ENCODE results near the gene PLCH2. TPM values are rescaled to one million over a fixed set of nuclear protein-coding genes. Genes with fewer than 3 reads are reported as not detected.

Gene PLCH2
- total and polyA plus RNA-seq, 10 of the 15 experiments (the other 5 are each of a cell fraction or from before 2014, with no cell fraction given) = 0.03 to 0.73 (median 0.24) TPM; not detected in 3

DNA sequence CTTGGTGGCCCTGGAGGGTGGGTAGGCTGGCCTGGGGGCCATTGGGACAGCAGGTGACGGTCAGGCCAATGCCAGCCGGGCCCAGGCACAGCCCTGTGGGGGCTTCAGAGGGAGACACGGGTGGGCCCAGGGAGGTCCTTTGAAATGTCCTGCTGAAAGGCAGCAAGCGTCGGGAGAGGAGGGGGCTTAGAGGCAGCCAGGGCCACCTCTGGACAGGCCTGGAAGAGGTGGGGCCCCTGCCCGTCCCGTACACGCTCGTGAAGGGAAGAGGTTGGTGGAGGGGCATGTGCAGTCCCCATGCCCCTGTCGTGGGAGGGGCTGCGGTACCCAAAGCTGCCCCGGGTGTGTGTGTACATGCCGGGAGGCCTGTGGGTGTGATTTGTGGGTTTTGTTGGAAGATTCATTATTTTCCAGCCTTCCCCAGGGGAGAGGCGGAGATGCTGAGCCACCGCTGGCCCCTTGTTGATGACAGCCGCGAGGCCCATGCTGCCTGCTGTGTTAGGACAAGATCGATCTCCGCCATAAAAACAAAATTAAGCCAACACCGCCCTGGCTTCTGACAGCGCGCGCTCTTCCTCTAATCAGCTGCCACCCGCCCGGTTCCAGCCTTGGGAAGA lies 3.4 kb upstream of the PLCH2 start:
- Histone ChIP-seq H3K79me2 (ENCODE audit: control insufficient read depth, insufficient read depth, low read length) (no peaks in the 10 kb centered on the region), H3K27ac (ENCODE audit: control insufficient read depth, insufficient read depth) (no peak overlapping the region), H2AFZ (ENCODE audit: control insufficient read depth, low read depth, low read length) (no peak overlapping the region), H4K20me1 (ENCODE audit: control insufficient read depth, insufficient read depth) (no peaks in the 10 kb centered on the region), H3K9me3 (replicated peaks; ENCODE audit: control insufficient read depth, insufficient read depth, low read length) (no peaks in the 10 kb centered on the region), H3K4me3 (no peak overlapping the region), H3K4me2 (ENCODE audit: control insufficient read depth, insufficient read depth) (no peak overlapping the region), H3K36me3 (ENCODE audit: control insufficient read depth in 2 of 2, insufficient read depth in 2 of 2, low read length in 1 of 2) (no peaks in the 10 kb centered on the region), H3K9ac (ENCODE audit: control insufficient read depth, insufficient read depth, low read length) (no peak overlapping the region), H3K27me3 (replicated peaks in 1 of 2; ENCODE audit: control insufficient read depth in 2 of 2, insufficient read depth in 2 of 2, low read length in 1 of 2) (no peaks in the 10 kb centered on the region), H3K4me1 (ENCODE audit: control insufficient read depth, insufficient read depth, low read length) (no peaks in the 10 kb centered on the region)
- ATAC-seq (no peak), FAIRE-seq (no peak), DNase-seq (ENCODE audit: low read depth, low spot score) (no peak)
- SMC1A ChIA-PET (ENCODE audit: uncharacterized antibody, unreplicated experiment) = no interaction called here
- RAD21 ChIA-PET (ENCODE audit: unreplicated experiment) = no interaction called here
- no peak for TF ChIP-seq RFX5 (IDR thresholded peaks at IDR 0.05; ENCODE audit: low read depth, low read length)
- no peak for TF ChIP-seq ASH2L (IDR thresholded peaks at IDR 0.05; ENCODE audit: borderline replicate concordance, low read depth)
- TF ChIP-seq NFYB (IDR thresholded peaks at IDR 0.05; ENCODE audit: insufficient read depth, low read depth, low read length) = no peak
- TF ChIP-seq WRNIP1 (IDR thresholded peaks at IDR 0.05; ENCODE audit: borderline replicate concordance, low read depth, low read length) = no peak
- TF ChIP-seq, protein P1, sequence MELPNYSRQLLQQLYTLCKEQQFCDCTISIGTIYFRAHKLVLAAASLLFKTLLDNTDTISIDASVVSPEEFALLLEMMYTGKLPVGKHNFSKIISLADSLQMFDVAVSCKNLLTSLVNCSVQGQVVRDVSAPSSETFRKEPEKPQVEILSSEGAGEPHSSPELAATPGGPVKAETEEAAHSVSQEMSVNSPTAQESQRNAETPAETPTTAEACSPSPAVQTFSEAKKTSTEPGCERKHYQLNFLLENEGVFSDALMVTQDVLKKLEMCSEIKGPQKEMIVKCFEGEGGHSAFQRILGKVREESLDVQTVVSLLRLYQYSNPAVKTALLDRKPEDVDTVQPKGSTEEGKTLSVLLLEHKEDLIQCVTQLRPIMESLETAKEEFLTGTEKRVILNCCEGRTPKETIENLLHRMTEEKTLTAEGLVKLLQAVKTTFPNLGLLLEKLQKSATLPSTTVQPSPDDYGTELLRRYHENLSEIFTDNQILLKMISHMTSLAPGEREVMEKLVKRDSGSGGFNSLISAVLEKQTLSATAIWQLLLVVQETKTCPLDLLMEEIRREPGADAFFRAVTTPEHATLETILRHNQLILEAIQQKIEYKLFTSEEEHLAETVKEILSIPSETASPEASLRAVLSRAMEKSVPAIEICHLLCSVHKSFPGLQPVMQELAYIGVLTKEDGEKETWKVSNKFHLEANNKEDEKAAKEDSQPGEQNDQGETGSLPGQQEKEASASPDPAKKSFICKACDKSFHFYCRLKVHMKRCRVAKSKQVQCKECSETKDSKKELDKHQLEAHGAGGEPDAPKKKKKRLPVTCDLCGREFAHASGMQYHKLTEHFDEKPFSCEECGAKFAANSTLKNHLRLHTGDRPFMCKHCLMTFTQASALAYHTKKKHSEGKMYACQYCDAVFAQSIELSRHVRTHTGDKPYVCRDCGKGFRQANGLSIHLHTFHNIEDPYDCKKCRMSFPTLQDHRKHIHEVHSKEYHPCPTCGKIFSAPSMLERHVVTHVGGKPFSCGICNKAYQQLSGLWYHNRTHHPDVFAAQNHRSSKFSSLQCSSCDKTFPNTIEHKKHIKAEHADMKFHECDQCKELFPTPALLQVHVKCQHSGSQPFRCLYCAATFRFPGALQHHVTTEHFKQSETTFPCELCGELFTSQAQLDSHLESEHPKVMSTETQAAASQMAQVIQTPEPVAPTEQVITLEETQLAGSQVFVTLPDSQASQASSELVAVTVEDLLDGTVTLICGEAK (IDR thresholded peaks at IDR 0.05; ENCODE audit: borderline replicate concordance) = no peak
- no peak for TF ChIP-seq KAT2A (conservative IDR thresholded peaks at IDR 0.05; ENCODE audit: control insufficient read depth, low read depth, low read length)
- TF ChIP-seq, protein P2, sequence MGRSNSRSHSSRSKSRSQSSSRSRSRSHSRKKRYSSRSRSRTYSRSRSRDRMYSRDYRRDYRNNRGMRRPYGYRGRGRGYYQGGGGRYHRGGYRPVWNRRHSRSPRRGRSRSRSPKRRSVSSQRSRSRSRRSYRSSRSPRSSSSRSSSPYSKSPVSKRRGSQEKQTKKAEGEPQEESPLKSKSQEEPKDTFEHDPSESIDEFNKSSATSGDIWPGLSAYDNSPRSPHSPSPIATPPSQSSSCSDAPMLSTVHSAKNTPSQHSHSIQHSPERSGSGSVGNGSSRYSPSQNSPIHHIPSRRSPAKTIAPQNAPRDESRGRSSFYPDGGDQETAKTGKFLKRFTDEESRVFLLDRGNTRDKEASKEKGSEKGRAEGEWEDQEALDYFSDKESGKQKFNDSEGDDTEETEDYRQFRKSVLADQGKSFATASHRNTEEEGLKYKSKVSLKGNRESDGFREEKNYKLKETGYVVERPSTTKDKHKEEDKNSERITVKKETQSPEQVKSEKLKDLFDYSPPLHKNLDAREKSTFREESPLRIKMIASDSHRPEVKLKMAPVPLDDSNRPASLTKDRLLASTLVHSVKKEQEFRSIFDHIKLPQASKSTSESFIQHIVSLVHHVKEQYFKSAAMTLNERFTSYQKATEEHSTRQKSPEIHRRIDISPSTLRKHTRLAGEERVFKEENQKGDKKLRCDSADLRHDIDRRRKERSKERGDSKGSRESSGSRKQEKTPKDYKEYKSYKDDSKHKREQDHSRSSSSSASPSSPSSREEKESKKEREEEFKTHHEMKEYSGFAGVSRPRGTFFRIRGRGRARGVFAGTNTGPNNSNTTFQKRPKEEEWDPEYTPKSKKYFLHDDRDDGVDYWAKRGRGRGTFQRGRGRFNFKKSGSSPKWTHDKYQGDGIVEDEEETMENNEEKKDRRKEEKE (IDR thresholded peaks at IDR 0.05) = no peak
- intact Hi-C loops (cut with micrococcal nuclease; ENCODE audit: unreplicated experiment) = no loop called here
- POLR2A ChIA-PET = no interaction called here
- in situ Hi-C loops (cut with MboI) = no loop called here
- BruUV-seq (replicated peaks) = no TSS peak
- CTCF ChIA-PET = no interaction called here
- 38% methylated on average over 25 of the region's 25 CpGs for WGBS (ENCODE audit: insufficient coverage, insufficient replicate concordance, low lambda C conversion rate, missing lambda C conversion rate)

All from GM12878 (cell line).